Measurements from ENCODE around the gene CARD16.

Gene CARD16

DNA sequence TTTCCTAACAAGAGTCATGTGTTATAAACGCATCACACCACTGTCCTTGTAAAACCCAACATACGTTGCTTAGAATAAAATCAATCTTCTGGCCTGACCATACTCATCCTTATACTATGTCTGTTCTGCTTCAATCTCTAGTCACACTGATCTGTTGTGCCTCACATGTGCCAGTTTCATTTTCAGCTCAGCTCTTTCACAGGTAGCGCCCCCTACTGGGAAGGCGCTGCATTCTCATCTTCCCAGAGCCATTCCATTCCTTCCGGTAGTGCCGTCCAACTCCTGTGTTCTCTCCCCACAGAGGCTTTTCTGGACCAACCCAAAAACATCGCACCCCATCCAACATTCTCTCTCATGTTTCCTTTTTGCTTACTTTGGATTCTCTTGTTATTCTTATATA, 44.3 kb downstream of the CARD16 start:
- H3K27ac ChIP-seq, result no peak overlapping the region
- no peak overlapping the region for H3K4me3 ChIP-seq

DNA sequence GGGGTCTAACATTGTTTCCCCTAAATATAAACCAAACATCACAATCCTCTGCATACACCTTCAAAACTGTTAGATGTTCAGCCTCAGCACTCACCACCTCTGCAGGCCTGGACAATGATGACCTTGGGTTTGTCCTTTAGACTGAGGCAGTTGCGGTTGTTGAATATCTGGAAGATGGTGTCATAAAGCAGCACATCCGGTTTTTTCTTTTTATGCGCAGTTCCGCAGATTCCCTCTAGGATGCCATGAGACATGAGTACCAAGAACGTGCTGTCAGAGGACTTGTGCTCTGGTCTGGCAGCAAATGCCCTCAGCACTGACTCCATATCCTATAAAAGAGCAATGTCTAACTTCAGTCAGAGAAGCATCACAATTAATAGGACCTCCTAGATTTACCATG, 45.0 kb downstream of the CARD16 start:
- H3K4me3 ChIP-seq, result no peak overlapping the region

DNA sequence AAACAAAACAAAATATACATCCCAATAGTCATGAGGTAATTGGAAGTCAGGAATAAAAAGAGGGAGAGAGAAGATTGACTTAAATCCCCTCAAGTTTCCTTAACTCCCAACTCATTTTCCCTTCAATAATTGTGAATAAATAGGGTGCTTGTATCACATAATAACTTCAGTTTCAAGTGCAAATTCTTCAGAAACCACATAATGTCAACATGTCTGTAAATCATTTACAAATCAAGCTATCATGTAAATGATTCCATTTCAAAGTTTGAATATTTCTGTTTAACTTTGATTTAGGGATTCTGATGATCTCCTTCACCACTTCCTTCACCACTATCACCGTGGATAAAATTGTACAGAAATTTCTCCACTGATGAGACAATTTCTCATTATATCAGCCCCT, 45.4 kb downstream of the CARD16 start:
- Histone ChIP-seq H3K4me3 (no peak overlapping the region), H3K27ac (no peak overlapping the region)

More for the DNA sequence above, 45.0 kb downstream of the CARD16 start:
- H3K27ac ChIP-seq, result no peak overlapping the region

- Histone ChIP-seq H3K27ac (no peak overlapping the region), H3K4me3 (no peak overlapping the region)
Observed at GRCh38 chr11:104997288-104997687, 47.8 kb downstream of the CARD16 start.

- H3K4me3 ChIP-seq, result no peak overlapping the region
- H3K27ac ChIP-seq, result no peak overlapping the region
Observed at GRCh38 chr11:104995001-104995408, 50.1 kb downstream of the CARD16 start.

DNA sequence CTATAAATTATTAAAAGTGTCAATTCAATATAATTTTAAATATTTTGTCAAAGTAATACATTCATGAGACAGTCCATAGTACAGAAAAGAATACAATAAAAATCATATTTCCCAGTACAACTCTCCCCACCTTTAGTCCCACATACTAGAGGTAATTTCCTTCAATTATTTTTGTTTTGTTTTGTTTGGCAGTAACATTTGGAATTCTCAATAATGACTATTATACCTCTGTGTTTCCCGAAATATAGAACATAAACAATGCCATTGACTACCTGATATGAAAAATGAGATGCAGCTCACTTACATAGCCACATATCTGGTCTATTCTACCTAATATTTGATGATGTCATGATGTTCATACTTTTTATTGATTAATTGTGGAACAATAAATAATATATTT, 52.4 kb downstream of the CARD16 start:
- no peak overlapping the region for H3K4me3 ChIP-seq
- H3K27ac ChIP-seq, result no peak overlapping the region

GRCh38 chr11:104991994-104992393, 53.1 kb downstream of the CARD16 start:
- Histone ChIP-seq H3K27ac (no peak overlapping the region), H3K4me3 (no peak overlapping the region)
